ENCODE results near the gene DYSF.

Gene DYSF

DNA sequence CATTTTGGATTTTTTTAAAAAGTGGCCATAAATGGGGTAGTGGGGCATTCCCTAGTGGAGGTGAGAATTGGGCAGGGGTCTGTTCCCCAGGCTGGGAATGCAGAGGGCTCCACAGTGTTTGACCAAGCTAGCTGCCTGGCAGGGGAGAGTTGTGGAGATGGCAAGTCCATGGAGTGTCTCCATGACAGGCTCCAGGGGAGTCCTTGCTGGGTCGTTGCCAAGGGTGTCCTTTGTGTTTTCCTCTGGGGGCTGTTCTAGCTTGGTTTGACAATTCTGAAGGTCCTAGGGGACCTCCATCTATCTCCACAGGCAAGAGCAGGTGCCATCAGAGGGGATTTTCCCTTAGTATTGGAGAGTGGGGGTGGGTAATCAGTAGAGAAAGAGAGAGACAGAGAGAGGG is 265.3 kb downstream of the DYSF start:
- DNase-seq, result no peak

DNA sequence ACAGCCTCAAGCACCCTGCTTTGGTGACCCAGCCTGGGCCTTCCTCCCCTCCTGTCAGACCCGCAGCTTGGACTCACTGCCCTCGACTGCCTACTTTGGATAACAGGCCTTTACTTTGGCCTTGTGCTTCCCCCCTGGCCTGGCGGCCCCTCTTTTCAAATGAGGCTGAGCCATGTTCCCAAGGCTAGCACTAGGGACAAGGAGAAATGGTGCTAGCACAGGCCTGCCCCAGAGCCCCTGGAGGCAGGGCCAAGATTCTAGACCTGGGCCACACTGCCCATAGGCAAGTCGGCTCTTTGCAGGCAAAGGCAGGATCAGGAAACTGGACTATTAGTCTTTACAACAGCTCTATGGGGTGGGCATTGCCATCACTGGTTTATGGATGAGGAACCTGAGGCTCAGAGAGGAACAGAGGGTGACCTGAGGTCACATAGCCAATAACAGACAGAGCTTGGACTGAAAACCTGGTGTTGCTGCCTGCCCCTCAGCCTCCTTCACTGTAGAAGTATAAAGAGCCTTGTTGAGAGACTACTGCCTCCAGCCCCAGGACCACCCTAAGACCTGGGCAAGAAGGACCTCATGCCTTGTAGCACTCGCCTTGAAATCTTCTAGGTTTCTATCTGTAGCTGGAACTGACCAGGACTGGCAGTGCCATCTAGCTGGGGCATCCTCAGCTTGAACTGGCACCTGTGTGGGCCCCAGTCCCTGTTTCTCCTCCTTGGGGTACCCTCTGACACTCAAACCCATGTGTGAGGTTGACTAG is 266.3 kb downstream of the DYSF start:
- no peak for DNase-seq

DNA sequence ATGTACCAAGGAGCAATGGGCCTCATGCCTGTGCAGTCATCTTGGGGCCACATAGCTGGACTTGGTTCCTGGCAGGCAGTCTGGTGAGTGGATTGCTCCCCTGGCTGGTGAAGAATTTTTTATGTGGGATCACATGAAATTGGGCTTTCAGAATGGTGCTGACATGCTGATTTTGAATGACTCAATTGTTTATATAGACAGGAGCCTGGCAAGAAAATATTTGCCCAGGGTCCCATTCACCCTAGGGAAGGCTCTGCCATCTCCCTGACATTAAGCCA is 266.9 kb downstream of the DYSF start:
- DNase-seq, result no peak

DNA sequence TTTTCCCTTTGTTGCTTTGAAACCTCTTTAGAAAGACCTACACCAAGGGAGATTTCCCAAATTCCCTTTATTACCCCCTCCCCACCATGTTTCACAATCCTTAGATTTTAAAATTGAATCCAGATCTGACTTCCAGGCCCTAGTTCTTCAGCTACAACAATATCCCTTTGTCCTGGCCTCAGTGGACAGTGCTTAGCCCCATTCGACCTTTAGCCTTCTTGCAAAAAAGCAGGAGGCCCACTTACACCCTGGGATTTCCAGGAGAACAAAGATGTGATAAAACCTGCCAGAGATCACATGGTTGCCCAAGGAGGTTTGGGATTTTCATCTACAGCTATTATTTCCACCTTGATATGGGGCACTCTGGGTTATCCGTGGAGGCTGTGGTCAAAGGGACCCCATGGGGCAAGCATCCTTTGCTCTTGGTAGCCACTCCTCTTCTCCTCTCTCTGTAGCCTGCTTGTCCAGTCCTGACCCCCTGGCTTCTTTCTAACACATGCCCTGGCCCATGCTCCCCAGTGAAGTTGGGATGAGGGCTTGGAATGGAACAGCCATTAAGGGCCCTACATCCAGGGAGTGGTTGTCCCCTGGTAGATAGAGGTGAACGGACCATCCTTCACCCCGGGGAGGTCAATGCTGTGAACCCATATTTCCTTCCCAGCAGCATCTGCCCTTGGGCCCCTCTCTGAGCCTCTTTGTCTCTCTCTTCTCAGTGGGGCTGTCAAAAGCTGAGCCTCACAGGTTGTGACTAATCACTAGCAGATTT is 267.4 kb downstream of the DYSF start:
- DNase-seq, result no peak

DNA sequence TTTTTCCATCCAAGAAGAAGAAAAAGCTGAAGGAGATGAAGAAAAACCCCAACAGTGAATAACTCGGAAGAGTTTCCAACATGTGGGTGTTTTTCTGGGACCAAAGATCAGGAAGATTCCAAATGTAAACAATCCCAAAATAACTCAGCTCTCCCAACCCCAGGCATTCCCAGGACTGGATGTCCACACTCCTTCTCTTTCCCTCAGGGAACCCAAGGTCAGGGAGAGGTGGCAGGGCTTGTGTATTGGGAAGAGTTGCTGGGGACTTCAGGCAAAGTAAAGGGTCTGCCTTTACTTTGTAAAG is 268.0 kb downstream of the DYSF start:
- DNase-seq, result no peak

DNA sequence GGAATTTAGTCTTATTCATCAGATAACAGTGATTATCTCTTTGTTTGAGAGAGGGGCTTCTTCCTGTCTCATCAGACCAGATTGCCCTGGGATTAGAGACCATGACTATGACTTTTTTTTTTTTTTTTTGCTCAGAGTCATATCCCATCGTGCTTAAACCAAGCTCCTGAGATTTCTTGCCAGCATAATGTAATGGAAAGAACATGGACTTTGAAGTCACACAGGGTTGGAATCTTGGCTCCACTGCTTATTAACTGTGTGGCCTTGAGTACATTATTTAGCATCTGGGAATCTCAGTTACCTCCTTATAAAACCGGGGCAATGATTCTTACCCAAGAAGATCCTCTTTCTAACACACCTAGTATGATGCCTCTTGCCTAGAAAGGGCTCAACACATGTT is 268.3 kb downstream of the DYSF start:
- no peak for DNase-seq

DNA sequence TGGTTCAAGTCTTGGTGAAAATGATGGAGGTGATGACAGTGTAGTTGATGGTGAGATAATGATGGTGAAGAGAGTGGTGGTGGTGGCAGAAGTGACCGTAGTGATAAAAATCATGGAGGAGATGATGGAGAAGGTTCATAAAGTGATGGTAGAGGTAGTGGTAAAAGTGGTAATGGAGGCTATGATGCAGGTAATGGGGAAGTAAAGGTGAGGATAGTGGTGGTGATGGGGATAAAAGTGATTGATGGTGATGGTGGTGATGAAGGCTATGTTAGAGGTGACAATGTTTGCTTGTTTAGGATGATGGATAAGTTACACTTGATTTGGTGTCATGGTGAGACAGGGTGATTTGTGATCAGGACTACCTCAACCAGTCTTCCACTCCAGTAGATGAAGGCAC is 268.9 kb downstream of the DYSF start:
- DNase-seq, result no peak

DNA sequence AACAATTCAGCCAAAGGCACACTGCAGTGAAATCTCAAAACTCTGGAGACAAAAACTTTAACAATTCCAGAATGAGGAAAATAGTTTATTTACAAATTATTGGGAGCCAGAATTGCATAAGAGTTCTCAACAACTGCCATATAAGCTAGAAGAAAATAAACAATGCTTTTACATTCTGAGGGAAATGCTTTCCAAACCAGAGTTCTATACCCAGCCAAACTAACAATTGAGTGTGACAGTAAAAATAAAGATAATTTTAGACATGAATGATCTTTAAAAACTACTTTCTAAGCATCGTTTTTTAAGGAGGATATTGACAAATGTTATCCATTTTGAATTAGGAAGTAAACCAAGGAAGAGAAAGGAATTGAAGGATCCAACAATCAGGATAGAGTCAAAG is 271.4 kb downstream of the DYSF start:
- DNase-seq, result no peak

DNA sequence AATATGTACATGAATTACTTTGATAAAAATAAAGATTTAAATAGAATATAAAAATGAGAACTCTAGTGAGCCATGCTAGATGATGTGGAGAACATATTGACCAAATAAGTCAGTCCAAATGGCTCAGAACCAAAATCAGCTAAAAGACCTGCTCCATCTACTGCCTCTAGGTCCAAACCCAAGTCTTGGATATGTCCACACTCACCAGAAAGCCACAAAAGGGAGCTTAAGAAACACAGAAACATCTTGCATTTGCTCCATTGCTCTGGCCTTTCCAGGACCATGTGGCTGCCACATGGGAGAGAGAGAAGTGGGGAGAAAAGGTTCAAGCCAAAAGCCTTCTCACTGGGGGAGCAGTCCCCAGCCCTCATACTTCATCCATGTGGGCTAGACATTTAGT is 272.5 kb downstream of the DYSF start:
- DNase-seq, result no peak

DNA sequence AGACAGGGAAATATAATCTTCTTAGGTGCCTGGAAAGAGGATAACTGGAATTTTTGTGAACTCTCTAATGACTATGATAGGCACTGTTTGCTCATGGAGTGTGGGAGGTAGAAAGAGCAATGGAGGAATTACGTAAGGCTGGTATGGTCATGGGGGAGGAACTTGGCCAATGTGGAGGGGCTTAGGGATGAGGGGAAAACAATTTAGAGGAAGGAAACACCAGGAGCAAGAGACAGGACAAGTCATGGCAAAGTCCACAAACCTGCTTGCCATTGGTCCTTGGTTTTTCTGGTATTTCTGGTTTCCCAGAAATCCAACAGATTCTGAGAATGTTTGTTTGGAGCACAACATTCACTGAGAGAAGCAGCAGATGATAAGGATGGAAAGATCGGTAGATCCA is 274.2 kb downstream of the DYSF start:
- DNase-seq, result no peak

DNA sequence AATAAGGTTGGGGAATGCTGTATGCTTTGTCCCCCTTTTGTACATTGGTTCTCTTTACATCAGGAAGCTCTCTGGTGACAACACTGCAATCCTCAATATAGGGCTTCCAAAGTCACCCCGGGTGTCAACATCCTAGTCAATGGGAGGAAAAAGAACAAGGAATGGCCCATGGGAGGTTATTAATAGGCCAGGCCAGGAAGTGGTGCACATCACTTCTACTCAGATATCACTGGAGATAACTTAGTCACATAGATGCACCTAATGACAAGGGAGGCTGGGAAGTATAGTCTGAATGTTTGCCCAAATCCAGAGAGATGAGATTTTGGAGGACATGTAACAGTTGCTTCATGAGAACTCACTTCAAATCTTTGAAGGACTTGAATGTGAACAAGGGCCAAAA is 274.7 kb downstream of the DYSF start:
- DNase-seq, result no peak

DNA sequence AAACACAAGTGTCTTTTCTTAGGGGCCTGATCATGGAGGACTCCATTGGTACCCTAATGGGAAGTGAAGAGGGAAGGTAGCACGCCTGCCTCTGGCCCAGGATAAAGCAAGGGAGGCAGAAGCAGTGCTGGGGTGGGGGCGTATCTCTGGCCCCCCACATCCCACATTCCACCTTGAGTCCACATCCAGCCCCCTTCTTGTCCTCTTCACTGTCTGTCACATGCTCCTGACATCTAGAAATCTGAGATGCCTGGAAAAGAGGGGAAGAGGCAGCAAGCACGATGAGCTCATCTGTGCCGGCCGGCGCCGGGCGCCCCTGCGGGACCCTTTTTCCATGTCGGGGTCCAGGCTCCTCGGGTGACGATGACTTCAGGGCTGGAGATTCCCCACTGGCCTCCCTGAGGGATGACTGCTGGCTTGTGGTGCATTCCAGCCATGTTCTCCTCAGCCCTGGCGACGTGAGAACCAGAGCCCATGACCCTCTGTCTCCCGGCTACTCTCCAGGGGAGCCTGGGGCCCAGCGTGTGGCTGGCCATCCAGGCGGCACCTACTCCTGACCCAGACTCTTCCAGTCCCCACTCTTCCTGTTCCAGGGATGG is 277.5 kb downstream of the DYSF start:
- DNase-seq, result no peak

DNA sequence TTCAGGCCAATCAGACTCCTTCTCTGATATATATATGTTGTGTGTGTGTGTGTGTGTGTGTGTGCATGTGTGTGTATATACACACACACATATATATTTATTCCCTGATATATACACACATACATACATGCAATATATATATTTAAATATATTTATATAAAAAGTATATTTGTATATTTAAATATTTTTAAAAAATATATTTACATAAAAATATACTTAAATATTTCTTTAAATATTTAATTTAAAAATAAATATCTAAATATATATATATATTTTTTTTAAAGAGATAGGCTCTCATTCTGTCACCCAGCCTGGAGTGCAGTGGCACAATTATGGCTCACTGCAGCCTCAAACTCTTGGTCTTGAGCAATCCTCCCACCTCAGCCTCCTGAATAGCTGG is 281.3 kb downstream of the DYSF start:
- DNase-seq, result no peak

DNA sequence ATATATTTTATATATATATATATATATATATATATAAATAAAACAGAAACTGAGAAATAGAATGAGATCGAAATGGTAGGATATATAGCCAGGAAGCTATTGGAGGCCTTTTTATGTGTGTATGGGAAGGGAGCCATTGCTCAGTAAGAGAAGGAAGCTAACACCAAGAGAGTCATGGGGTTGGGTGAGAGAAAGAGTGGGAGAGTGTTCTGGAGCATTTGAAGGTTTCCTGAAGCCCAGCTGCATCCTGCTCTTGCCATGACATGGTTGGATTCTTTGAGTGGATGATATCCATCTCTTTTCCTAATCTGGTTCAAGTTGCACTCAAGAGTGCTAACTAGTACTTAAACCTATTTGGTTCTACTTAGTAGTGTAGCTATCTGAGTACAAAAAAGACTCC is 282.3 kb downstream of the DYSF start:
- DNase-seq, result no peak
